Astrocyte of the spinal cord (primary cell): ENCODE measurements around the gene TWF2.
A peak's percentile ranks its signal among the peaks of the same experiment; 100 is the strongest.

Experiments used
- DNase-seq: peaks from one replicate; pipeline ENCODE4 v3.0.0; 2011; ENCODE audit warnings: low read depth, low spot score
- H3K4me3 ChIP-seq: 2 replicates; pipeline ENCODE4 v1.5.1; 2011; ENCODE audit warnings: low read depth, mild to moderate bottlenecking, low read length, moderate library complexity
- in situ Hi-C: cut with HindIII; loops from 2 replicates; pipeline ENCODE4 v1.10.0; 2017; ENCODE audit warnings: low sequenced_read_pairs
- TF ChIP-seq, protein P1 (sequence below): IDR thresholded peaks from 2 replicates; pipeline ENCODE4 v1.5.1; 2012; ENCODE audit warnings: low read depth, mild to moderate bottlenecking, low read length, inconsistent platforms

Gene TWF2

DNA sequence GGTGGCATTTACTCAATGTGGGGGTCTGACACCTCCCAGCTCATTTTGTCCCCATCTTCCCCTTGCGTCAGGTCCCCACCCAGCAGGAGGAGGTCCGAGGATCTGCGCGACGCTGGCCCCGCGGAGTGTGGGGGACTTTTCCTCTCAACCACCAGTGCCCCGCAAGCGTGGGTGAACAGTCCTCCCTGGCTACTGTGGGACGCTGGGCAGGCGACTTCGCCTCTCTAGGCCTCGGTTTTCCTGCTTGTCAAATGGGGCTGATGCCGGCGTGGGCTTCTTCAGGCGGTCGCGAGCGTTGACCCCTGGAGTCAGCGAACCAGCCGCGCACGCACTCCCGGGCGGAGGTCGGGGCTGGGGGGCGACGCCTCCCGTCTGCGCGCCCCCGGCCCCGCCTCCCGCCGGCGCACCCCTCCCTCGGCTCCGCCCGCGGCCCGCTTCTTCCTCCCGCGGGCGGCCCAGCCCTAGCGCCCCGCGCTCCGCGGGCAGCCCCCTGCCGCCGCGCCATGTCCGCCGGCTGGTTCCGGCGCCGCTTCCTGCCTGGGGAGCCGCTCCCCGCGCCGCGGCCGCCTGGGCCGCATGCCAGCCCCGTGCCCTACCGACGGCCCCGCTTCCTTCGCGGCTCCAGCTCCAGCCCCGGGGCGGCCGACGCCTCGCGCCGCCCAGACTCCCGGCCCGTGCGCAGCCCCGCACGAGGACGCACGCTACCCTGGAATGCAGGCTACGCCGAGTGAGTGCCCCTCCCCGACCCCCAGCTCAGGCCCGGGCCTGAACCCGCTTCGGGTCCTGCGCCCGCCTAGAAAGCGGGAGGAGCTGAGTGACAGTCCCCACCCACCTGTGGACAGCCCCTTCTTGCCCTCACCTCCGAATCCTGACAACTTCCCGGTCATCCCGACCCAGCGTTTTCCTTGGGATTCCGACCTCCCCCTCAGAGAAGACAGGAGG is 6.6 kb upstream of the TWF2 start, which contains the start of gene PPM1M:
TSS of gene PPM1M (plus strand) at position 438 of the 942 bp plus-strand sequence. CDS start at position 504, 66 bp downstream.
- in situ Hi-C loops: no loop called here
- peak; percentile 33 for DNase-seq
- TF ChIP-seq, protein P1, sequence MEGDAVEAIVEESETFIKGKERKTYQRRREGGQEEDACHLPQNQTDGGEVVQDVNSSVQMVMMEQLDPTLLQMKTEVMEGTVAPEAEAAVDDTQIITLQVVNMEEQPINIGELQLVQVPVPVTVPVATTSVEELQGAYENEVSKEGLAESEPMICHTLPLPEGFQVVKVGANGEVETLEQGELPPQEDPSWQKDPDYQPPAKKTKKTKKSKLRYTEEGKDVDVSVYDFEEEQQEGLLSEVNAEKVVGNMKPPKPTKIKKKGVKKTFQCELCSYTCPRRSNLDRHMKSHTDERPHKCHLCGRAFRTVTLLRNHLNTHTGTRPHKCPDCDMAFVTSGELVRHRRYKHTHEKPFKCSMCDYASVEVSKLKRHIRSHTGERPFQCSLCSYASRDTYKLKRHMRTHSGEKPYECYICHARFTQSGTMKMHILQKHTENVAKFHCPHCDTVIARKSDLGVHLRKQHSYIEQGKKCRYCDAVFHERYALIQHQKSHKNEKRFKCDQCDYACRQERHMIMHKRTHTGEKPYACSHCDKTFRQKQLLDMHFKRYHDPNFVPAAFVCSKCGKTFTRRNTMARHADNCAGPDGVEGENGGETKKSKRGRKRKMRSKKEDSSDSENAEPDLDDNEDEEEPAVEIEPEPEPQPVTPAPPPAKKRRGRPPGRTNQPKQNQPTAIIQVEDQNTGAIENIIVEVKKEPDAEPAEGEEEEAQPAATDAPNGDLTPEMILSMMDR: no peak
- peak within 1 kb of the TSS; percentile 49 for H3K4me3 ChIP-seq

DNA sequence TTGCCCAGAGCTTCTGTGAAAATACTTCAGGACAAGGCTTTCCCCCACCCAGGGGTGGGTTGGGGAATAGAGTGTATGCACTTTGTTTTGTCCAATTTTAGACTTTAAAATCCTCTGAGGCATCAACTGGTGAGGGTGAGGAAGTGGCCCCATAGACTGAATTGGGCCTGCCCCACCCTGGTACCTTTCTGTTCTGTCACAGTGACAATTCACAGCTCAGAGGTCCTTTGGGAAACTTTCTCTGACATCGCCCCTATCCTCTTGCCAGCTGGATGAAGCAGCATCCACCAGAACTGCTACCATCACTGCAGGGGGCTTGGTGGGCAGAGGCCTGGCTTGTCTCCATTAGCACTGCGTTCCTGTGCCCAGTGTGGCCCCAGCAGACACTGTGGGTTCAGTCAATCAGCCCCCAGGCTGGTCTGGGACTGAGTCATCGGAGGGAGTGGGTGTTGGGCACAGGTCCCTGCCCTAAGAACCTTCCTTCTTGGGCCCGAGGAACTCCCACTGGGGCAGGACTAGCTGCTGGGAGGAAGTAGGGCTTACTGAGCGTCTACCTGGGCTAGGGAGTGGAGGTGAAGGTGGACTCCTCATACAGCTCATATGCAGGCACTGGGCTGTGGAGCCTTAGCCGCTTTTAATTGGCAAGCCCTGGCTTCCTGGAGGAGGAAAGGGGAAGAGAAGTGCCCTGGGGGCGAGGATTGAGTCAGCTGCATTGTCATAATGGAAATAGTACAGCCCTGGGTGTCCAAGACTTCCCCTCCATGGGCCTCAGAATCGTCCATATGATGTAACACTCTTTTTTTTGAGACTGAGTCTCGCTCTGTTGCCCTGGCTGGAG is 5.1 kb upstream of the TWF2 start:
- no peak overlapping the region for H3K4me3 ChIP-seq
- no peak for DNase-seq
- TF ChIP-seq, protein P1: no peak
- in situ Hi-C loops: no loop called here

DNA sequence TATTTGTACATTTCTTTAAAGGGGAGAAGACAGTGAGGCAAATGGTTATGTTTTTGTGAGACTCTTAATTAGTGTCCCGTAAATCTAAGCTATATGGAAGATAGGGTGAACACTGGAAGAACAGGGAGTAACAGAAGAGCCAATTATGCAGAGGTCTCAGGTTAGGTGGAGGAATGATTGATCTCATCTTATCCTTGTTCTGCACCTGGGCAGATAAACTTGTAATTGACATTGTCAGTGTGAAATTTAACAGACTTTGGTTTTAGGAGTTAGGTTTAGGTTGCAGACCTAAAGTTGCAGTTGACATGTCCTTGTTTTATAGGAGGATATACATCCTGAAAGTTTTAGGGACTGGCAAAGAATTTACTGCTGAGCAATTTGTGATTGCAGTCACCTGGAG is 3.1 kb upstream of the TWF2 start:
- TF ChIP-seq, protein P1: no peak
- in situ Hi-C loops: no loop called here
- DNase-seq: no peak
- no peak overlapping the region for H3K4me3 ChIP-seq

DNA sequence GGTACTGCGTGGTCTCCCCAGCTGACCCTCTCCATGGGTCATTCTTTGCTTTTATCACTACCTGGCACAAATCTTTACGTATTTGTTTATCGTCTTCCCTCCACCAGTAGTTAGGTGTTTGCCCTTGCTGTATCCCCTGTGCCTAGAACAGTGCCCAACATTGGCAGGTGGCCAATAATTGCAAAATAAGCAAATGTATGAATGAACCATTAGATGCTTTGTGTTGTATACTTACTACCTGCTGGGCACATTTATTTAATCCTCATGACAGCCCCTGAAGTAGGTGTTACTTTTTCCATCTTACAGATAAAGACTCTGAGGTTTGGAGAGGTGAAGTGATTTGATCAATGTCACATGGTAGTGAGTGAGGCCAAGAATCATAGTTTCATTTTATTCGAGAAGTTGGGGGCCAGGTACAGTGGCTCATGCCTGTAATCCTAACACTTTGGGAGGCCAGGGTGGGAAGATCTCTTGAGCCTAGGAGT is 2.0 kb upstream of the TWF2 start:
- in situ Hi-C loops: no loop called here
- TF ChIP-seq, protein P1: no peak
- H3K4me3 ChIP-seq: no peak overlapping the region
- no peak for DNase-seq

DNA sequence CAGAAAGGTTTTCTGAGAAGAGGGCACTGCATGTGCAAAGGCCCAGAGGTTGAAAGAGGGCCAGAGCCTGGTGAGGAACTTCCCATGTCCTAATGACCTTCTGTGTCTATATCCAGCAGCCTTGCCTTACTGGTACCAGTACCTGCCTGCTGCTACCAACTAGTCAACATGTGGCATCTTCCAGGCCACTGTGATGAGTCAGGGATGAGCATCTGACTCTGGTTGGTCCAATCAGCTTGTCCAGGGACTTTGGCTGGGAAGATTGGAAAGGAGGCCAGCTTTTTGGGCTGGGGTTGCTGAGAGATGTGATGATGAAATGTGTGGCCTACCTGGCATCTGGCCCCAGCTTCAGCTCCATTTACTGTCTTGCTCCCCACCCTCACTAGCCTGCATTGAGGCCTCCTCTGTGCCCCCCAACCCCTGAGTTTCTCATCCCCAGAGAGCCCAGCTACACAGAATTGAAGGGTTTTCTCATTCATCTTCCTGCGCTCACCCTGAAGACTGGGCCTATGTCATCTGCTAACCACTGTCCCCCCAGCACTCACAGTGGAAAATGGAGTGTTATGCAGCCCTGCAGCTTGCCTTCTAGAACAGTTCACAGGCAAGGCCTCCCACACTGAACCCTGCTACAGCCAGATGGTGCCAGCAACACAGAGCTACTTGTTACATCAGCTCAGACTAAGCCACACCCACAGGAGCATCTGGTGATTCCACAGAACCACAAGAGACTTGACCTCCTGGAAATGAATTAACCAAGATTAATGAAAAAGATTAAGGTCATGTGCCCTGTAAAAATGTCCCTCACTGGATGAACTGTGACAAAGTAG is 1.3 kb upstream of the TWF2 start:
- peak overlapping the region; percentile 90 for H3K4me3 ChIP-seq
- TF ChIP-seq, protein P1: peak; percentile 18
- DNase-seq: peak; percentile 85
- in situ Hi-C loops: no loop called here
